Stimulated activated CD4-positive, alpha-beta T cell treated with anti-CD3 and anti-CD28 coated beads, Interleukin-2, amount 100 ng/mL, for 24 hours (primary cell): ENCODE results near the gene TMED7.
A peak's percentile ranks its signal among the peaks of the same experiment; 100 is the strongest.

Experiments used
- DNase-seq, 2 donors: peaks; one replicate each; pipeline ENCODE4 v3.0.0-alpha.2; 2020

Gene TMED7

DNA sequence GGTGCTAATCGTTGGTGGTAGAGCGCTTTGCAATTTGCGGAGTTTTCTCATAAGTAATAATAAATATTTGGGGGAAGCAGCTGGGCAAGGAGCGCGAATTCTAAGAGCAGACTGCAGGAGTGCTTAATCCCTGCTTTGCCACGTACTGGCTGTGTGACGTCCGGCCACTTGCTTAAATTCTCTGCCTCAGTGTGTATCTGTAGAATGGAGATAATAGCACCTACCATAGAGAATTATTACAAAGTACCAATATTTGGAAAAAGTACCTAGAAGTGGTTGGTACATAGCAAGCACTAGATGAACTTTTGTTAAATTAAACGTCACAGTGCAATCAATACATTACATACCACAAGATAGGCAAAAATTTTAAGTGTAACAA lies 598 bp upstream of the TMED7 start:
- DNase-seq, result no peak

GRCh38 chr5:115624994-115625393 lies 842 bp downstream of the TMED7 start:
- no peak for DNase-seq

DNA sequence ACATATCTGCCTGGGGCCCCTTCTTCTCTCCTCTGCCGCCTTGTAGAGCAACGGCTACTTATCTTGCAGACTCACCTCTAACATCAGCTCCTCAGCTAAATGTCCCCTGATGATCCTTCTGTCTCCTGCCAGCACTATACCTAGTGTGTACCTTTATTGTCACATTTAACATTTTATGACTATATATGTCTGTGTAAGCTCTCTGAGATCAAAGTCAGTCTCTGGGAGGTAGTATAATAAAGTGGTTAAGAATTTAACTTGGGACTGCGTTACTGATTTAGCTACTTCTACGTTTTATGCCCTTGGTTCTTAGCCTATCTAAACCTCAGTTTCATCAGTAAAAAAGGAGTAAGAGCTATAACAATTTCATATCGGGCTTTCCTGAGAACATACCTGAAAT lies 2.2 kb downstream of the TMED7 start:
- DNase-seq, result no peak

GRCh38 chr5:115621365-115621900 lies 4.4 kb downstream of the TMED7 start:
- no peak for DNase-seq

GRCh38 chr5:115616892-115617291 lies 8.9 kb downstream of the TMED7 start:
- no peak for DNase-seq

- DNase-seq, result no peak
Measured at GRCh38 chr5:115616472-115616871, 9.4 kb downstream of the TMED7 start.

DNA sequence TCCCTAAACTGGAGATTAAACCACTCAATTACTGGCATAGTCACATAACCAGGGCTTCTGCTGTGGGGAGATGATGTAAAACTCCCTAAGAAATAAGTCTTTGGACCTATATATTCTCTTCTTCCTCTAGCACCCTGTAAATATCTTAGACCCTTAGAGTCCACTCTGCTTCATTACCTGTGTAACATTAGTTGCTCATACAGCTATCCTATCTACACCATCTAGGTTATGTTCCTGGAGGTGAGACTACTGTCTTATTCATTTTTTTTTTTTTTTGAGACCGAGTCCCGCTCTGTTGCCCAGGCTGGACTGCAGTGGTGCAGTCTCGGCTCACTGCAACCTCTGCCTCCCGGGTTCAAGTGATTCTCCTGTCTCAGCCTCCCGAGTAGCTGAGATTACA lies 14.0 kb downstream of the TMED7 start:
- no peak for DNase-seq

- DNase-seq, result no peak
Measured at GRCh38 chr5:115607935-115608334, 17.9 kb downstream of the TMED7 start.

DNA sequence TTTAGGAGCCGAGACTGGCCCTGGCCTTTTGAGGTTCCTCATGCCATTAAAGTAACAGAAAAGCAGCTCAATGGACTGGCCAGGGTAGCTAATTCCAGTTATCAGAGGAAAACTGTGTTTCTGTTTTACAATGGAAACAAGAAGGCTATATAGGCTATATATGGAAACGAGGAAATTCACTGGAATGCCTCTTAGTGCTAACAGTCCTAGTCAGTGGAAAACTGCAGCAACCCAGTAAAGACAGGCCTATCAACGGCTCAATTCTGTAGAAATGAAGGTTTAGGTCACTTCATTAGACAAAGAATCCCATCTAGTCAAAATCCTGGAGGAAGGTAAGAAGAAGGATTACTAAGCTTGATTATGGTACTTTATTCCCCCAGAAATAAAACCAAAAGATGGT lies 20.4 kb downstream of the TMED7 start:
- no peak for DNase-seq

DNA sequence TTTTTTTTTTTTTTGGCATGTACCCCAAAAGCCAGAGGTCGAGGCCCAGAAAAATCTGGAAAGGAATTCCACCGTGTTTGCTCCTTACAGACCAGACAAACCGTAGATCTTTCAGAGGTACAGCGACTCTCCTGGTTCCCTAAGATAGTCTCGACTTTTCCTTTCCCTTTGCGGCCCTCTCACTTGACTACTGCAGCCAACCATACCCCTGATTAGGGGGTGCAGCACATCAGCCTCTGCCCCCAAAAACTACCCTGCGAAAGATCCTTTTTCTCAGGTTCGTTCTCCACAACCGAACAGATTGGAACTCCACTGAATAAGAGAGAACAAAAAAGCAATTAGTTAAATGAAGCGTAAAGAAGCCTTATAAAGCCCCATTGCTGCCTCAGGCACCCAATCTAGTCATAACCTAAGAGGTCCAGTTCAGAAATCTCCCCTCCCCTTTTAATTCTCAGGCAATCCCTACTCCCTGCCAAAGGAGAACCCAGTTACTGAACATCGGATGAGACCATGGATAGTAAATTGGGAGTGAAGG lies 23.2 kb downstream of the TMED7 start:
- no peak for DNase-seq

- DNase-seq, result peak; percentile 65 to 69
Measured at GRCh38 chr5:115601701-115602590, 23.9 kb downstream of the TMED7 start, which contains the start of gene TICAM2. Gene TICAM2, minus strand, starts transcription at chr5:115602479. Its CDS starts 21,223 bp downstream, at chr5:115581256.

- no peak for DNase-seq
Measured at GRCh38 chr5:115600766-115601165, 25.1 kb downstream of the TMED7 start.

DNA sequence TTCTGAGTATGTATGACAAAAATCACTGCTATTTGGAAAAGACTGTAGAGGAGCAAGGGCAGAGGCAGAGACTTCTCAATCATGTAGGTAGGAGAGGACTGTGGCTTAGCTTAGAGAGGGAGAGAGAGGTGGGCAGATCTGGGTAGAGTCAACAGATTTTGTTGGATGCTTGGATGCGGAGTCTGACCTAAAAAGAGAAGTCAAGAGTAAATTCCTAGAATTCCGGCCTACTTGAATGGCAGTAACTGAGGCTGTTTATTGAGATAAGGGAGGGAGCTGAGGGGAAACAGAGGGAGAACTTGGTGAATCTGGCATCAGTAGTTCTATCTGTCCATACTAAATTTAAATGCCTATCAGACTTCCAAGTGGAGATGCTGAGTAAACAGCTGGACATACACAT lies 25.9 kb downstream of the TMED7 start:
- no peak for DNase-seq

GRCh38 chr5:115599502-115599901 lies 26.3 kb downstream of the TMED7 start:
- DNase-seq, result no peak

- no peak for DNase-seq
Measured at GRCh38 chr5:115594128-115595047, 31.4 kb downstream of the TMED7 start.

DNA sequence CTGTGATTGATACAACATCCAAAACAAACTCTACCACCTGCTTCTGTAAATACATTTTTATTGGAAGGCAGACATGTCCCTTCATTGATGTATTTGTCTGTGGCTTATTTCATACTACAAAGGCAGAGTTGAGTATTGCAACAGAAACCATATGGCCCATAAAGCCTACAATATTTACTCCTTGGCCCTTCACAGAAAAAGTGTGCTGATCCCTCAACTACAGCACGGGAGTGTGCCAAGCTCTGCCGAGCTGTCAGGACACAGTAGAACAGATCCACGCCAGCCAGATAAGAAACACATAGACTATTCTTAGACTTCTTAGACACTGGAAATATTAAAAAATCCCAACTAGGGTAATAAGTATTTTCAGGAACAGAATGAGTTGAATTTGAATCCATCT lies 36.8 kb downstream of the TMED7 start:
- DNase-seq, result no peak

GRCh38 chr5:115588640-115589039 lies 37.2 kb downstream of the TMED7 start:
- DNase-seq, result no peak

DNA sequence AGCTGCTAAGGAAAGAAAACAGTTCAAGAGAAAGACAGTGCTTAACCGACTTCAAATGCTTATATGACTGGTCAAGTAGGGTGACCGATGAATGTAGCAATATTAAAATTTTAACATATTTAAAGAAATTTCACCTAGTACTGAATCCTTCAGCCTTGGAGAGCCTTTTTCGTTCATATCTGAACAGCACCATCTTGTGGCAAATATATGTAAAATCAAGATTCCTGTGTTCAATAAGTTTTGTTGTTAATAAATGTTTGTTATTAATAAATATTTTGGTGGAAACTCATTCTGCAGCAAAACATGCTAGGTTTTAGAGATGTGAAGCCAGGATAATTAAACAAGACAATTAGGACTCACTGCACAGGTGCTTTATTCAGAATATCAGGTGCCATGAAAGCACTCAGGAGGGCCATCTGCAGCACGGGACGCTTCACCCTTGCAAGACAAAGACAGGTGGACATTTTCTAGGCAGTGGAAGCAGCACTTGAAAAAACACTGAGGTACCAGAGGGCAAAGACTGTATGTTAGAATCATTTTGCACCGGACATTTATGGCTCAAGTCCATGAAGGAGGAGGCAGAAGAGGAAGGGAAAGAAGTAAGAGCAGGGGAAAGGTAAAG lies 39.2 kb downstream of the TMED7 start:
- no peak for DNase-seq

DNA sequence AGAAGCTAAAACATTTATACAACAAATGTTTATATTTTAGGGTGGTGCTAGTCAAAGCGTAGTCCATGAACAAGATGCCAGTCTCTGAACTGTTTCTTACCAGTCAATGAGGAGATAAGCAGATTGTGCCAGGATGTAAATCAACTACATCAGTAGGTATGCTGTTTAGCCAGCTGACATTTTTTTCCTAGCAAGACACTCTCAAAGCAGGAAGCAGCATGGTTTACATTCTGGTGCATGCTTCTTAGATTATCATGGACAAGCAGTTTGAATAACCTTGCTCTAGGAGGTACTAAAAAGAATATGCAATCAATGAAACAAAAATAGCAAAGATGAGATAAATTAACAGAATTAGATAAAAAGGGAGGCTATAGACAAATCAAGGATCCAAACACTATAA lies 40.6 kb downstream of the TMED7 start:
- no peak for DNase-seq

DNA sequence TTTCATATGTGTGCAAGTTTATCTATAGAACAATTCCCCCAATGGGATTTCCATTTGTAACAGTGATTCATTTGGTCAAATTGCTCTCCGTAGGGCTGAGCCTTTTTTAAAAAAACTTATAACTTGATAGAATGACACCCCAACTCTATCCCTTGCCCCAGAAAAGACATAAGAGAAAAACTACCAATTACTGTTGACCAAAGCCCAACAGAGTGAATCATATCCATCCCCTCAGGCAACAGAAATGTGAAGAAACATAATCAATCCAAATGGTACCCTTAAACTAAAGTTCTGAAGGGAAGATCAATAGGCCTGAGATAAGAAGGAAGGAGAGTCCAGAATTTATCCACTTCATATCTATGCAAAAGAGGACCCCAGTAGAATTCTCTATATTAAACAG lies 41.3 kb downstream of the TMED7 start:
- DNase-seq, result no peak

GRCh38 chr5:115583474-115583873 lies 42.4 kb downstream of the TMED7 start:
- DNase-seq, result no peak

DNA sequence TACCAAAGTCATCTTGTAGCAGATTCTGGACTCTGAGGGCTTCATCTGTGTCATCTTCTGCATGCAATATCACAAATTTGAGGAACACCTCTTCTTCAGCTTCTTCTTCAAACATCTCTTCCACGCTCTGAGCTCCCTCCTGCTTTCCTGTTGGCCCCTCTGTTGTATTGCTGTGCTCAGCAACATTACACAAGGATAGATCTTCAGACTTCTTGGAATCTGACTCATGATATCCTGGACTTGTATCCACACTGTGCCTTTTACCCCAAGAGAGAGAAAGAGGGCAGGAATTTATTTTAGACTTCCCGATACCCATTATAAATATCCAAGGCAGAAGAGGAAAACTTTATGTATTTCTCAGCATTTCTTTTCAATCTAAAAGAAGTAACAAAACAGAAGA lies 44.9 kb downstream of the TMED7 start:
- no peak for DNase-seq

DNA sequence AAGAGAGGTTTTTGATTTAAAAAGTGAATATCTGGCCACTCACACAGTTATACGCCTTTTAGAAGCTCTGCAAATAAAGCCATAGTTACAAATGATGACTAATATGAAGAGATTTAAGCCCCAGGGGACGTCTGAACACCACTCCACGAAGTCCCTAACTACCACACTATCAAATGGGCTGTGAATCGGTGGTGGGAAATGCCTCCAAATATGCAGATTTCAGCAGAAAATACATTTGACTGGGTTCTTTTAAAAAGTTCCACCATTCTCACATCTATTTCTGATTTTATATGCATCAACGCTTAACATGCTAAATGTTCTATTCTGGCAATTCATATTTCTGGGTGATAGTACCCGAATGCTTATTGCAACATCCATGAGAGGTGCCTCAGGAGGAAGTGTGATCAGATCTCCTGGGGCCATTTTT lies 46.1 kb downstream of the TMED7 start:
- no peak for DNase-seq
